GM23338 (cell line): ENCODE data around the gene CPNE4. TPM values are rescaled to one million over a fixed set of nuclear protein-coding genes. Genes with fewer than 3 reads are reported as not detected.

Experiments used
- ATAC-seq: fragments of 200-7000 bp; cut with Tn5 transposase; 3 replicates; pipeline ENCODE4 v1.9.1; 2020
- DNase-seq: peaks from one replicate; pipeline ENCODE4 v3.0.0-alpha.2; 2015; ENCODE audit warnings: low spot score
- H2AFZ ChIP-seq: fragments of 200-600 bp; sonication (generic); 2 replicates; pipeline ENCODE4 v1.8.0; 2016; ENCODE audit warnings: antibody characterized with exemption, mild to moderate bottlenecking, moderate library complexity
- H3F3A ChIP-seq: fragments of 200-600 bp; sonication (generic); replicated peaks from 2 replicates; pipeline ENCODE4 v1.8.0; 2017; ENCODE audit warnings: antibody characterized with exemption, mixed run types, low read depth
- H3K27ac ChIP-seq: fragments of 200-600 bp; sonication (generic); 2 replicates; pipeline ENCODE4 v1.6.1; 2016; ENCODE audit warnings: low read depth
- H3K27me3 ChIP-seq: fragments of 200-600 bp; sonication (generic); 2 replicates; pipeline ENCODE4 v1.8.0; 2016; ENCODE audit warnings: mild to moderate bottlenecking, mixed run types, moderate library complexity; ENCODE audit not compliant: insufficient read depth
- H3K36me3 ChIP-seq: fragments of 200-600 bp; sonication (generic); 2 replicates; pipeline ENCODE4 v1.8.0; 2016; ENCODE audit warnings: mild to moderate bottlenecking; ENCODE audit not compliant: insufficient read depth
- H3K4me1 ChIP-seq: fragments of 200-600 bp; sonication (generic); 2 replicates; pipeline ENCODE4 v1.8.0; 2016; ENCODE audit warnings: mild to moderate bottlenecking, moderate library complexity; ENCODE audit not compliant: insufficient read depth
- H3K4me2 ChIP-seq: fragments of 200-600 bp; sonication (generic); 2 replicates; pipeline ENCODE4 v1.7.1; 2017; ENCODE audit warnings: mixed run types
- H3K4me3 ChIP-seq: fragments of 200-600 bp; sonication (generic); 2 replicates; pipeline ENCODE4 v1.6.1; 2016; ENCODE audit warnings: mixed run types
- H3K79me2 ChIP-seq: fragments of 200-600 bp; sonication (generic); replicated peaks from 2 replicates; pipeline ENCODE4 v1.8.0; 2017; ENCODE audit warnings: mild to moderate bottlenecking; ENCODE audit not compliant: insufficient read depth
- H3K9me2 ChIP-seq: fragments of 200-600 bp; sonication (generic); 2 replicates; pipeline ENCODE4 v1.8.0; 2017; ENCODE audit not compliant: insufficient read depth
- H4K20me1 ChIP-seq: fragments of 200-600 bp; sonication (generic); replicated peaks from 2 replicates; pipeline ENCODE4 v1.8.0; 2017; ENCODE audit warnings: mild to moderate bottlenecking; ENCODE audit not compliant: insufficient read depth
- H3K27ac Mint-ChIP-seq: 2 replicates; pipeline ENCODE4 v1.8.0; 2020; ENCODE audit warnings: inconsistent platforms, mild to moderate bottlenecking, moderate library complexity, mixed read lengths
- H3K27me3 Mint-ChIP-seq: 3 replicates; pipeline ENCODE4 v1.8.0; 2022; ENCODE audit warnings: low read depth, mild to moderate bottlenecking, moderate library complexity, mixed read lengths, inconsistent platforms; ENCODE audit not compliant: insufficient read depth, poor library complexity
- H3K36me3 Mint-ChIP-seq: 3 replicates; pipeline ENCODE4 v1.8.0; 2021; ENCODE audit warnings: low read depth, mild to moderate bottlenecking, inconsistent platforms, moderate library complexity, mixed read lengths
- H3K4me1 Mint-ChIP-seq: 3 replicates; pipeline ENCODE4 v1.8.0; 2020; ENCODE audit warnings: mild to moderate bottlenecking, inconsistent platforms, mixed read lengths
- H3K4me3 Mint-ChIP-seq: 3 replicates; pipeline ENCODE4 v1.8.0; 2021; ENCODE audit warnings: moderate library complexity, mild to moderate bottlenecking, inconsistent platforms, mixed read lengths
- H3K9me3 Mint-ChIP-seq: 3 replicates; pipeline ENCODE4 v1.8.0; 2020; ENCODE audit warnings: moderate library complexity, mild to moderate bottlenecking, inconsistent platforms, mixed read lengths
- CREB1 ChIP-seq: fragments of 250-450 bp; sonication (Bioruptor Pico); IDR thresholded peaks from 2 replicates; pipeline ENCODE4 v1.5.0; 2020; ENCODE audit warnings: low read depth, mild to moderate bottlenecking, moderate library complexity
- EZH2 ChIP-seq: fragments of 200-600 bp; sonication (generic); IDR thresholded peaks from one replicate; pipeline ENCODE4 v1.8.0; 2017; ENCODE audit warnings: antibody characterized with exemption, mild to moderate bottlenecking, low read depth; ENCODE audit not compliant: unreplicated experiment
- EZH2phosphoT487 ChIP-seq: fragments of 200-600 bp; sonication (generic); IDR thresholded peaks from one replicate; pipeline ENCODE4 v1.8.1; 2018; ENCODE audit warnings: antibody characterized with exemption; ENCODE audit not compliant: unreplicated experiment
- JUNB ChIP-seq: IDR thresholded peaks from one replicate; pipeline ENCODE4 v1.6.1; 2016; ENCODE audit warnings: antibody characterized with exemption; ENCODE audit not compliant: unreplicated experiment
- NANOG ChIP-seq: IDR thresholded peaks from 2 replicates; pipeline ENCODE4 v1.6.1; 2016; ENCODE audit warnings: antibody characterized with exemption, borderline replicate concordance
- POLR2AphosphoS5 ChIP-seq: IDR thresholded peaks from 2 replicates; pipeline ENCODE4 v1.6.1; 2016; ENCODE audit warnings: antibody characterized with exemption, low read depth
- STAT1 ChIP-seq: IDR thresholded peaks from one replicate; pipeline ENCODE4 v1.6.1; 2016; ENCODE audit warnings: antibody characterized with exemption; ENCODE audit not compliant: unreplicated experiment
- ZNF114 ChIP-seq: fragments of 250-450 bp; sonication (Bioruptor Pico); IDR thresholded peaks from 2 replicates; pipeline ENCODE4 v1.5.0; 2020; ENCODE audit warnings: mild to moderate bottlenecking, moderate library complexity
- ZNF331 ChIP-seq: fragments of 250-450 bp; sonication (Bioruptor Pico); IDR thresholded peaks from 2 replicates; pipeline ENCODE4 v1.5.0; 2020; ENCODE audit warnings: low read depth, mild to moderate bottlenecking, moderate library complexity
- polyA plus RNA-seq: library from polyadenylated mRNA; unstranded; fragments of >200 nt; fragmentation: Nextera tagmentation; extraction: Ambion mirVana; gene quantifications from 2 replicates; pipeline ENCODE4 v1.2.1, GENCODE V29; 2016
- total RNA-seq: library from RNA; depleted of rRNA; stranded (reverse); fragments of >200 nt; shearing (Covaris generic); gene quantifications from 2 replicates; pipeline ENCODE4 v1.2.3, GENCODE V29; 2014
- TF ChIP-seq, protein P1 (sequence below): IDR thresholded peaks from one replicate; pipeline ENCODE4 v1.6.1; 2018; ENCODE audit warnings: antibody characterized with exemption; ENCODE audit not compliant: unreplicated experiment
- TF ChIP-seq, protein P2 (sequence below), 2 experiments: fragments of 200-600 bp in 1 of 2; sonication (generic) in 1 of 2; conservative IDR thresholded peaks; 2 replicates each; pipeline versions ENCODE4 v1.5.1 to v1.6.1; 2016 to 2017; ENCODE audit warnings: antibody characterized with exemption in 2 of 2, low read depth in 2 of 2, mild to moderate bottlenecking in 2 of 2, moderate library complexity in 1 of 2
- TF ChIP-seq, protein P3 (sequence below): fragments of 250-450 bp; sonication (Bioruptor Pico); IDR thresholded peaks from 2 replicates; pipeline ENCODE4 v1.5.0; 2020; ENCODE audit warnings: mild to moderate bottlenecking, moderate library complexity

The CPNE4 gene
- total and polyA plus RNA-seq, 2 experiments from 2014 or later: 2.0 to 6.5 TPM

DNA sequence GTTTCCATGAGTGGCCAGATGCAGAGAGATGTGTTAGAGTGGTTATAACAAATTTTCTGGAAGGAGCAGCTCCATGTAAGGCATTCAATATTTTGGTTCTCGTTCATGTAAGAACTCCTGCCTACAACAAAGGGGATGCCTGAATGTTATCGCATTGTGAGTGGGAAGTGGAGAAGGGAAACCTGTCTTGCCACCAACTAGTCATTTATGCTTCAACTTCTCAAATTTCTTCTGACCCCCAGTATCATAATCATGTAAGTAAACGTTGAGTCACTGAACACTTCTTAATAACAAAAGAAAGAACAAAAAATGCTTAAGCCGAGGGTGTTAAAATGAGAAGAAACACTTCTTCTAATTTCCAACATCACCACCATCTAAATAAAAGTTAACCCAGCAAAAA is 470.0 kb downstream of the CPNE4 start:
- no peaks in the 10 kb centered on the region for H3K36me3 Mint-ChIP-seq
- no peak overlapping the region for H3K27ac Mint-ChIP-seq
- TF ChIP-seq EZH2phosphoT487: no peak
- TF ChIP-seq STAT1: no peak
- TF ChIP-seq, protein P1, sequence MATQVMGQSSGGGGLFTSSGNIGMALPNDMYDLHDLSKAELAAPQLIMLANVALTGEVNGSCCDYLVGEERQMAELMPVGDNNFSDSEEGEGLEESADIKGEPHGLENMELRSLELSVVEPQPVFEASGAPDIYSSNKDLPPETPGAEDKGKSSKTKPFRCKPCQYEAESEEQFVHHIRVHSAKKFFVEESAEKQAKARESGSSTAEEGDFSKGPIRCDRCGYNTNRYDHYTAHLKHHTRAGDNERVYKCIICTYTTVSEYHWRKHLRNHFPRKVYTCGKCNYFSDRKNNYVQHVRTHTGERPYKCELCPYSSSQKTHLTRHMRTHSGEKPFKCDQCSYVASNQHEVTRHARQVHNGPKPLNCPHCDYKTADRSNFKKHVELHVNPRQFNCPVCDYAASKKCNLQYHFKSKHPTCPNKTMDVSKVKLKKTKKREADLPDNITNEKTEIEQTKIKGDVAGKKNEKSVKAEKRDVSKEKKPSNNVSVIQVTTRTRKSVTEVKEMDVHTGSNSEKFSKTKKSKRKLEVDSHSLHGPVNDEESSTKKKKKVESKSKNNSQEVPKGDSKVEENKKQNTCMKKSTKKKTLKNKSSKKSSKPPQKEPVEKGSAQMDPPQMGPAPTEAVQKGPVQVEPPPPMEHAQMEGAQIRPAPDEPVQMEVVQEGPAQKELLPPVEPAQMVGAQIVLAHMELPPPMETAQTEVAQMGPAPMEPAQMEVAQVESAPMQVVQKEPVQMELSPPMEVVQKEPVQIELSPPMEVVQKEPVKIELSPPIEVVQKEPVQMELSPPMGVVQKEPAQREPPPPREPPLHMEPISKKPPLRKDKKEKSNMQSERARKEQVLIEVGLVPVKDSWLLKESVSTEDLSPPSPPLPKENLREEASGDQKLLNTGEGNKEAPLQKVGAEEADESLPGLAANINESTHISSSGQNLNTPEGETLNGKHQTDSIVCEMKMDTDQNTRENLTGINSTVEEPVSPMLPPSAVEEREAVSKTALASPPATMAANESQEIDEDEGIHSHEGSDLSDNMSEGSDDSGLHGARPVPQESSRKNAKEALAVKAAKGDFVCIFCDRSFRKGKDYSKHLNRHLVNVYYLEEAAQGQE: no peak
- no peak for TF ChIP-seq POLR2AphosphoS5
- TF ChIP-seq JUNB: no peak
- TF ChIP-seq ZNF114: no peak
- no peak for TF ChIP-seq EZH2
- no peak for TF ChIP-seq CREB1 (CRISPR knock-in tag)
- TF ChIP-seq, protein P2, sequence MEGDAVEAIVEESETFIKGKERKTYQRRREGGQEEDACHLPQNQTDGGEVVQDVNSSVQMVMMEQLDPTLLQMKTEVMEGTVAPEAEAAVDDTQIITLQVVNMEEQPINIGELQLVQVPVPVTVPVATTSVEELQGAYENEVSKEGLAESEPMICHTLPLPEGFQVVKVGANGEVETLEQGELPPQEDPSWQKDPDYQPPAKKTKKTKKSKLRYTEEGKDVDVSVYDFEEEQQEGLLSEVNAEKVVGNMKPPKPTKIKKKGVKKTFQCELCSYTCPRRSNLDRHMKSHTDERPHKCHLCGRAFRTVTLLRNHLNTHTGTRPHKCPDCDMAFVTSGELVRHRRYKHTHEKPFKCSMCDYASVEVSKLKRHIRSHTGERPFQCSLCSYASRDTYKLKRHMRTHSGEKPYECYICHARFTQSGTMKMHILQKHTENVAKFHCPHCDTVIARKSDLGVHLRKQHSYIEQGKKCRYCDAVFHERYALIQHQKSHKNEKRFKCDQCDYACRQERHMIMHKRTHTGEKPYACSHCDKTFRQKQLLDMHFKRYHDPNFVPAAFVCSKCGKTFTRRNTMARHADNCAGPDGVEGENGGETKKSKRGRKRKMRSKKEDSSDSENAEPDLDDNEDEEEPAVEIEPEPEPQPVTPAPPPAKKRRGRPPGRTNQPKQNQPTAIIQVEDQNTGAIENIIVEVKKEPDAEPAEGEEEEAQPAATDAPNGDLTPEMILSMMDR (conservative IDR thresholded peaks at IDR 0.05; ENCODE audit: low read depth in 2 of 2): no peak
- TF ChIP-seq, protein P3, sequence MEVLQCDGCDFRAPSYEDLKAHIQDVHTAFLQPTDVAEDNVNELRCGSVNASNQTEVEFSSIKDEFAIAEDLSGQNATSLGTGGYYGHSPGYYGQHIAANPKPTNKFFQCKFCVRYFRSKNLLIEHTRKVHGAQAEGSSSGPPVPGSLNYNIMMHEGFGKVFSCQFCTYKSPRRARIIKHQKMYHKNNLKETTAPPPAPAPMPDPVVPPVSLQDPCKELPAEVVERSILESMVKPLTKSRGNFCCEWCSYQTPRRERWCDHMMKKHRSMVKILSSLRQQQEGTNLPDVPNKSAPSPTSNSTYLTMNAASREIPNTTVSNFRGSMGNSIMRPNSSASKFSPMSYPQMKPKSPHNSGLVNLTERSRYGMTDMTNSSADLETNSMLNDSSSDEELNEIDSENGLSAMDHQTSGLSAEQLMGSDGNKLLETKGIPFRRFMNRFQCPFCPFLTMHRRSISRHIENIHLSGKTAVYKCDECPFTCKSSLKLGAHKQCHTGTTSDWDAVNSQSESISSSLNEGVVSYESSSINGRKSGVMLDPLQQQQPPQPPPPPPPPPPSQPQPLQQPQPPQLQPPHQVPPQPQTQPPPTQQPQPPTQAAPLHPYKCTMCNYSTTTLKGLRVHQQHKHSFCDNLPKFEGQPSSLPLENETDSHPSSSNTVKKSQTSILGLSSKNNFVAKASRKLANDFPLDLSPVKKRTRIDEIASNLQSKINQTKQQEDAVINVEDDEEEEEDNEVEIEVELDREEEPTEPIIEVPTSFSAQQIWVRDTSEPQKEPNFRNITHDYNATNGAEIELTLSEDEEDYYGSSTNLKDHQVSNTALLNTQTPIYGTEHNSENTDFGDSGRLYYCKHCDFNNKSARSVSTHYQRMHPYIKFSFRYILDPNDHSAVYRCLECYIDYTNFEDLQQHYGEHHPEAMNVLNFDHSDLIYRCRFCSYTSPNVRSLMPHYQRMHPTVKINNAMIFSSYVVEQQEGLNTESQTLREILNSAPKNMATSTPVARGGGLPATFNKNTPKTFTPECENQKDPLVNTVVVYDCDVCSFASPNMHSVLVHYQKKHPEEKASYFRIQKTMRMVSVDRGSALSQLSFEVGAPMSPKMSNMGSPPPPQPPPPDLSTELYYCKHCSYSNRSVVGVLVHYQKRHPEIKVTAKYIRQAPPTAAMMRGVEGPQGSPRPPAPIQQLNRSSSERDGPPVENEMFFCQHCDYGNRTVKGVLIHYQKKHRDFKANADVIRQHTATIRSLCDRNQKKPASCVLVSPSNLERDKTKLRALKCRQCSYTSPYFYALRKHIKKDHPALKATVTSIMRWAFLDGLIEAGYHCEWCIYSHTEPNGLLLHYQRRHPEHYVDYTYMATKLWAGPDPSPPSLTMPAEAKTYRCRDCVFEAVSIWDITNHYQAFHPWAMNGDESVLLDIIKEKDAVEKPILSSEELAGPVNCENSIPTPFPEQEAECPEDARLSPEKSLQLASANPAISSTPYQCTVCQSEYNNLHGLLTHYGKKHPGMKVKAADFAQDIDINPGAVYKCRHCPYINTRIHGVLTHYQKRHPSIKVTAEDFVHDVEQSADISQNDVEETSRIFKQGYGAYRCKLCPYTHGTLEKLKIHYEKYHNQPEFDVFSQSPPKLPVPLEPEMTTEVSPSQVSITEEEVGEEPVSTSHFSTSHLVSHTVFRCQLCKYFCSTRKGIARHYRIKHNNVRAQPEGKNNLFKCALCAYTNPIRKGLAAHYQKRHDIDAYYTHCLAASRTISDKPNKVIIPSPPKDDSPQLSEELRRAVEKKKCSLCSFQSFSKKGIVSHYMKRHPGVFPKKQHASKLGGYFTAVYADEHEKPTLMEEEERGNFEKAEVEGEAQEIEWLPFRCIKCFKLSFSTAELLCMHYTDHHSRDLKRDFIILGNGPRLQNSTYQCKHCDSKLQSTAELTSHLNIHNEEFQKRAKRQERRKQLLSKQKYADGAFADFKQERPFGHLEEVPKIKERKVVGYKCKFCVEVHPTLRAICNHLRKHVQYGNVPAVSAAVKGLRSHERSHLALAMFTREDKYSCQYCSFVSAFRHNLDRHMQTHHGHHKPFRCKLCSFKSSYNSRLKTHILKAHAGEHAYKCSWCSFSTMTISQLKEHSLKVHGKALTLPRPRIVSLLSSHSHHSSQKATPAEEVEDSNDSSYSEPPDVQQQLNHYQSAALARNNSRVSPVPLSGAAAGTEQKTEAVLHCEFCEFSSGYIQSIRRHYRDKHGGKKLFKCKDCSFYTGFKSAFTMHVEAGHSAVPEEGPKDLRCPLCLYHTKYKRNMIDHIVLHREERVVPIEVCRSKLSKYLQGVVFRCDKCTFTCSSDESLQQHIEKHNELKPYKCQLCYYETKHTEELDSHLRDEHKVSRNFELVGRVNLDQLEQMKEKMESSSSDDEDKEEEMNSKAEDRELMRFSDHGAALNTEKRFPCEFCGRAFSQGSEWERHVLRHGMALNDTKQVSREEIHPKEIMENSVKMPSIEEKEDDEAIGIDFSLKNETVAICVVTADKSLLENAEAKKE (CRISPR knock-in tag): no peak
- TF ChIP-seq NANOG: no peak
- TF ChIP-seq ZNF331 (CRISPR knock-in tag): no peak
- Histone ChIP-seq H3K4me2 (no peak overlapping the region), H3F3A (no peaks in the 10 kb centered on the region), H3K27ac (no peak overlapping the region), H2AFZ (no peak overlapping the region), H3K79me2 (no peaks in the 10 kb centered on the region), H3K9me2 (no peaks in the 10 kb centered on the region), H3K4me3 (no peak overlapping the region), H3K4me1 (peaks cover 33% of the 10 kb centered on the region), H4K20me1 (no peaks in the 10 kb centered on the region), H3K27me3 (no peaks in the 10 kb centered on the region), H3K36me3 (no peaks in the 10 kb centered on the region)
- H3K4me3 Mint-ChIP-seq: no peak overlapping the region
- H3K4me1 Mint-ChIP-seq: peaks cover 47% of the 10 kb centered on the region
- no peak for DNase-seq
- H3K9me3 Mint-ChIP-seq: no peaks in the 10 kb centered on the region
- no peak for ATAC-seq
- no peaks in the 10 kb centered on the region for H3K27me3 Mint-ChIP-seq
